Body of pancreas (tissue), 4 donors: ENCODE results near the gene ZDHHC16. TPM values are rescaled to one million over a fixed set of nuclear protein-coding genes. Genes with fewer than 3 reads are reported as not detected.
"Not testable (repeated sequence)": the region's sequence is repeated elsewhere in the genome, so short reads cannot be mapped to it uniquely, and the experiment has no call there.

Experiments used
- ATAC-seq: fragments of 150-250 bp; one replicate; pipeline ENCODE4 v1.9.1; 2016
- DNase-seq, 4 donors: peaks; one replicate each; pipeline ENCODE4 v3.0.0-alpha.2; 2019
- H3K27ac ChIP-seq, 4 donors: fragments of 200-600 bp; sonication (generic); 1 replicate in 3 of 4; 2 replicates in 1 of 4; pipeline versions ENCODE4 v1.5.1 to v1.6.1; 2016 to 2019; ENCODE audit warnings: mild to moderate bottlenecking in 1 of 4, mixed read lengths in 1 of 4, moderate library complexity in 1 of 4
- H3K27me3 ChIP-seq, 2 donors: fragments of 200-600 bp; sonication (generic); one replicate each; pipeline ENCODE4 v1.6.0; 2016; ENCODE audit warnings: mild to moderate bottlenecking in 1 of 2
- H3K36me3 ChIP-seq, 2 donors: fragments of 200-600 bp; sonication (generic); replicated peaks in 1 of 2; 2 replicates each; pipeline ENCODE4 v1.5.1; 2016; ENCODE audit warnings: low read depth in 2 of 2; ENCODE audit not compliant: insufficient read depth in 1 of 2
- H3K4me1 ChIP-seq: fragments of 200-600 bp; sonication (generic); one replicate; pipeline ENCODE4 v1.6.0; 2016
- H3K4me3 ChIP-seq, 2 donors: fragments of 200-600 bp; sonication (generic); 1 replicate in 1 of 2; 2 replicates in 1 of 2; pipeline ENCODE4 v1.5.1; 2016 to 2019
- H3K9me3 ChIP-seq, 3 donors: fragments of 200-600 bp; sonication (generic); 1 replicate in 2 of 3; 2 replicates in 1 of 3; pipeline ENCODE4 v1.5.1; 2016
- CTCF ChIP-seq, 7 experiments: fragments of 450-650 bp in 4 of 7; fragments of 200-600 bp in 3 of 7; sonication (generic) in 3 of 7; IDR thresholded peaks; one replicate each; pipeline ENCODE4 v1.5.1; 2016 to 2019; ENCODE audit warnings: antibody characterized with exemption in 7 of 7
- POLR2A ChIP-seq, 3 donors: fragments of 450-650 bp; IDR thresholded peaks; one replicate each; pipeline ENCODE4 v1.6.1; 2016; ENCODE audit warnings: antibody characterized with exemption in 3 of 3, mild to moderate bottlenecking in 2 of 3
- WGBS, 2 donors: methylation state at CpG; one replicate each; pipeline ENCODE4 v1.1.5; 2017; 5-methylcytosine and 5-hydroxymethylcytosine counted together
- intact Hi-C: fragments of 100-400 bp; cut with DNase I; formaldehyde crosslinking; loops from one replicate; pipeline ENCODE4 v1.15.1; 2023
- total RNA-seq, 2 donors: library from RNA; depleted of rRNA; stranded (reverse); fragments of >200 nt; gene quantifications; one replicate each; pipeline ENCODE4 v1.1.0, GENCODE V29; 2016

ZDHHC16 gene
- total RNA-seq, 2 donors from 2014 or later: 17.5 to 18.2 TPM

- no peak for ATAC-seq
- no peak overlapping the region for H3K27ac ChIP-seq
- intact Hi-C loops: no loop called here
- DNase-seq: no peak
- no peaks in the 10 kb centered on the region for H3K27me3 ChIP-seq
- no peak for TF ChIP-seq POLR2A (IDR thresholded peaks at IDR 0.05)
- no peak for TF ChIP-seq CTCF (IDR thresholded peaks at IDR 0.05)
- H3K36me3 ChIP-seq: no peaks in the 10 kb centered on the region
- no peak overlapping the region for H3K4me3 ChIP-seq
- H3K9me3 ChIP-seq: no peaks in the 10 kb centered on the region
- peaks cover 19% of the 10 kb centered on the region for H3K4me1 ChIP-seq
Measured at GRCh38 chr10:97404044-97404443, 41.9 kb upstream of the ZDHHC16 start.

- Histone ChIP-seq H3K27ac (peak overlapping the region in 1 of 4 donors; percentile 27), H3K27me3 (no peaks in the 10 kb centered on the region), H3K4me3 (no peak overlapping the region), H3K9me3 (no peaks in the 10 kb centered on the region), H3K36me3 (no peaks in the 10 kb centered on the region), H3K4me1 (peaks cover 9% of the 10 kb centered on the region)
- DNase-seq (peak in 1 of 4 donors; percentile 39), ATAC-seq (no peak)
- intact Hi-C loops: no loop called here
- TF ChIP-seq CTCF (IDR thresholded peaks at IDR 0.05): no peak
- TF ChIP-seq POLR2A (IDR thresholded peaks at IDR 0.05): no peak
- WGBS, 2 donors: 59 to 67% methylated on average over 3 of the region's 3 CpGs
Measured at GRCh38 chr10:97406064-97406463, 39.9 kb upstream of the ZDHHC16 start.

- H3K4me3 ChIP-seq, H3K9me3 ChIP-seq, DNase-seq, H3K4me1 ChIP-seq, ATAC-seq, H3K27me3 ChIP-seq, intact Hi-C loops, H3K36me3 ChIP-seq: not testable (repeated sequence)
- WGBS, 2 donors: 66 to 78% methylated on average over 7 of the region's 7 CpGs
- H3K27ac ChIP-seq: peak overlapping the region in 1 of 4 donors; percentile 27
Measured at GRCh38 chr10:97406483-97406882, 39.5 kb upstream of the ZDHHC16 start.

- H3K27me3 ChIP-seq: no peaks in the 10 kb centered on the region
- H3K4me3 ChIP-seq: no peak overlapping the region
- no peaks in the 10 kb centered on the region for H3K36me3 ChIP-seq
- TF ChIP-seq CTCF (IDR thresholded peaks at IDR 0.05) (peak; percentile 78 to 91 (median 82)), POLR2A (IDR thresholded peaks at IDR 0.05) (no peak)
- no peaks in the 10 kb centered on the region for H3K9me3 ChIP-seq
- peaks cover 5% of the 10 kb centered on the region for H3K4me1 ChIP-seq
- peak; percentile 96 for ATAC-seq
- WGBS, 2 donors: 1 to 2% methylated on average over 8 to 10 of the region's 10 CpGs
- H3K27ac ChIP-seq: peak overlapping the region in 1 of 4 donors; percentile 27
- intact Hi-C loops: no loop called here
- peak; percentile 54 to 74 (median 65) for DNase-seq
Measured at GRCh38 chr10:97407211-97407951, 38.6 kb upstream of the ZDHHC16 start.

- 59 to 81% methylated on average over 2 of the region's 2 CpGs for WGBS, 2 donors
- H3K36me3 ChIP-seq: no peaks in the 10 kb centered on the region
Measured at GRCh38 chr10:97407952-97408248, 38.1 kb upstream of the ZDHHC16 start.

More at GRCh38 chr10:97407952-97408248, 38.1 kb upstream of the ZDHHC16 start:
- ATAC-seq (no peak), DNase-seq (no peak)
- intact Hi-C loops: no loop called here
- peak overlapping the region in 1 of 4 donors; percentile 4 for H3K27ac ChIP-seq
- no peaks in the 10 kb centered on the region for H3K27me3 ChIP-seq
- no peak for TF ChIP-seq POLR2A (IDR thresholded peaks at IDR 0.05)
- no peak for TF ChIP-seq CTCF (IDR thresholded peaks at IDR 0.05)
- H3K4me3 ChIP-seq: no peak overlapping the region
- no peaks in the 10 kb centered on the region for H3K9me3 ChIP-seq
- H3K4me1 ChIP-seq: peaks cover 5% of the 10 kb centered on the region
